HCT116 (cell line): ENCODE results near the gene EPHA6. TPM values are rescaled to one million over a fixed set of nuclear protein-coding genes. Genes with fewer than 3 reads are reported as not detected.

Source experiments
- ATAC-seq: fragments of 200-7000 bp; cut with Tn5 transposase; 2 replicates; pipeline ENCODE4 v1.9.1; 2020; ENCODE audit warnings: mild to moderate bottlenecking, moderate library complexity
- BruUV-seq: library from RNA; stranded (reverse); fragments of 400-500 nt; replicated peaks from 2 replicates; lab custom pipeline; 2021; lab: Mats Ljungman, UMichigan
- CTCF ChIA-PET: fragments of 300-600 bp; sonication (Branson Sonifier 250); formaldehyde crosslinking; loops from one replicate; lab custom pipeline; 2021; ENCODE audit warnings: antibody characterized with exemption; lab: Charles Lee
- POLR2A ChIA-PET: fragments of 300-600, 350-600 bp; sonication (Branson Sonifier 250); formaldehyde crosslinking; loops from one replicate; lab custom pipeline; 2021; ENCODE audit warnings: antibody characterized with exemption; lab: Charles Lee
- RAD21 ChIA-PET, 2 experiments: fragments of 300-600 bp; sonication (Branson Sonifier 250); formaldehyde crosslinking; loops; one replicate each; lab custom pipeline; 2023; ENCODE audit warnings: low total read pairs in 2 of 2; ENCODE audit not compliant: uncharacterized antibody in 2 of 2, unreplicated experiment in 2 of 2, low non-redundant PET in 1 of 2; lab: Charles Lee
- DNase-seq: peaks from one replicate; pipeline ENCODE4 v3.0.0-alpha.2; 2010; ENCODE audit warnings: low read depth, low spot score
- H2AFZ ChIP-seq: fragments of 200-600 bp; shearing (Covaris generic), sonication (generic); 2 replicates; pipeline ENCODE4 v1.6.1; 2017; ENCODE audit warnings: low read depth, mixed run types, mixed read lengths, antibody characterized with exemption, low read length; ENCODE audit not compliant: poor library complexity, severe bottlenecking
- H3K27ac ChIP-seq: 2 replicates; pipeline ENCODE4 v1.5.1; 2012; ENCODE audit warnings: low read depth, low read length
- H3K27me3 ChIP-seq: fragments of 200-600 bp; sonication (generic); 2 replicates; pipeline ENCODE4 v1.6.1; 2016; ENCODE audit warnings: mixed run types, low read length, mixed read lengths; ENCODE audit not compliant: insufficient read depth
- H3K36me3 ChIP-seq, 2 experiments: fragments of 200-500 bp in 1 of 2; fragments of 200-600 bp in 1 of 2; sonication (Bioruptor generic) in 1 of 2; sonication (generic) in 1 of 2; 2 replicates each; pipeline versions ENCODE4 v1.5.1 to v1.6.1; 2014 to 2016; ENCODE audit warnings: low read length in 2 of 2, inconsistent platforms in 1 of 2, mixed read lengths in 1 of 2, mixed run types in 1 of 2; ENCODE audit not compliant: insufficient read depth in 2 of 2, control insufficient read depth in 1 of 2
- H3K4me1 ChIP-seq, 2 experiments: fragments of 200-600 bp in 1 of 2; sonication (generic) in 1 of 2; 2 replicates each; pipeline versions ENCODE4 v1.5.1 to v1.6.1; 2012 to 2017; ENCODE audit warnings: low read length in 2 of 2, inconsistent platforms in 1 of 2, mild to moderate bottlenecking in 1 of 2, mixed read lengths in 1 of 2, mixed run types in 1 of 2, moderate library complexity in 1 of 2; ENCODE audit not compliant: insufficient read depth in 2 of 2, control insufficient read depth in 1 of 2
- H3K4me2 ChIP-seq: fragments of 200-600 bp; sonication (generic); 2 replicates; pipeline ENCODE4 v1.6.1; 2017; ENCODE audit warnings: mixed run types, low read length, mixed read lengths
- H3K4me3 ChIP-seq, 2 experiments: fragments of 200-600 bp in 1 of 2; sonication (generic) in 1 of 2; replicated peaks in 1 of 2; 2 replicates each; pipeline ENCODE4 v1.5.1; 2011 to 2016; ENCODE audit warnings: low read length in 2 of 2, control low read depth in 1 of 2, low read depth in 1 of 2, mild to moderate bottlenecking in 1 of 2, mixed read lengths in 1 of 2, mixed run types in 1 of 2
- H3K79me2 ChIP-seq: fragments of 200-600 bp; sonication (generic); 2 replicates; pipeline ENCODE4 v1.6.1; 2017; ENCODE audit warnings: mild to moderate bottlenecking, mixed run types, low read length, moderate library complexity, mixed read lengths; ENCODE audit not compliant: insufficient read depth
- H3K9ac ChIP-seq: fragments of 200-600 bp; sonication (generic); 2 replicates; pipeline ENCODE4 v1.6.1; 2016; ENCODE audit warnings: low read length, mixed read lengths
- H3K9me2 ChIP-seq: fragments of 200-600 bp; sonication (generic), shearing (Covaris generic); 2 replicates; pipeline ENCODE4 v1.6.1; 2017; ENCODE audit warnings: mixed run types, mild to moderate bottlenecking, moderate library complexity; ENCODE audit not compliant: insufficient read depth
- H3K9me3 ChIP-seq, 2 experiments: fragments of 200-500 bp in 1 of 2; fragments of 200-600 bp in 1 of 2; sonication (Bioruptor generic) in 1 of 2; sonication (generic) in 1 of 2; 2 replicates each; pipeline ENCODE4 v1.6.1; 2014 to 2017; ENCODE audit warnings: low read length in 2 of 2, mixed read lengths in 2 of 2, inconsistent platforms in 1 of 2, low read depth in 1 of 2, mild to moderate bottlenecking in 1 of 2, mixed run types in 1 of 2, moderate library complexity in 1 of 2; ENCODE audit not compliant: control insufficient read depth in 1 of 2, insufficient read depth in 1 of 2
- H4K20me1 ChIP-seq: fragments of 200-600 bp; sonication (generic), shearing (Covaris generic); 2 replicates; pipeline ENCODE4 v1.6.1; 2017; ENCODE audit warnings: mixed run types, mild to moderate bottlenecking, moderate library complexity; ENCODE audit not compliant: insufficient read depth
- ATF3 ChIP-seq: IDR thresholded peaks from 2 replicates; pipeline ENCODE4 v1.6.1; 2012
- CBX3 ChIP-seq: IDR thresholded peaks from 2 replicates; pipeline ENCODE4 v1.6.1; 2012; ENCODE audit warnings: low read depth
- EZH2 ChIP-seq: fragments of 200-600 bp; sonication (generic); IDR thresholded peaks from 2 replicates; pipeline ENCODE4 v1.6.1; 2017; ENCODE audit warnings: antibody characterized with exemption, mixed run types
- MAX ChIP-seq: IDR thresholded peaks from 2 replicates; pipeline ENCODE4 v1.6.1; 2012
- POLR2A ChIP-seq: IDR thresholded peaks from 2 replicates; pipeline ENCODE4 v1.7.0; 2011; ENCODE audit warnings: borderline replicate concordance; ENCODE audit not compliant: insufficient read depth, insufficient read length; ENCODE audit errors: extremely low read depth
- RAD21 ChIP-seq: IDR thresholded peaks from 2 replicates; pipeline ENCODE4 v1.6.1; 2012; ENCODE audit warnings: low read depth, mild to moderate bottlenecking
- REST ChIP-seq: IDR thresholded peaks from 2 replicates; pipeline ENCODE4 v1.6.1; 2012; ENCODE audit warnings: low read depth
- SIN3A ChIP-seq: IDR thresholded peaks from 2 replicates; pipeline ENCODE4 v1.6.1; 2012; ENCODE audit warnings: low read depth
- SP1 ChIP-seq: IDR thresholded peaks from 2 replicates; pipeline ENCODE4 v1.6.1; 2012; ENCODE audit warnings: low read depth
- SRF ChIP-seq: IDR thresholded peaks from 2 replicates; pipeline ENCODE4 v1.6.1; 2012; ENCODE audit warnings: low read depth
- ZBTB33 ChIP-seq: IDR thresholded peaks from 2 replicates; pipeline ENCODE4 v1.6.1; 2011; ENCODE audit warnings: mild to moderate bottlenecking, low read length, moderate library complexity; ENCODE audit not compliant: insufficient replicate concordance; ENCODE audit errors: extremely low read depth
- intact Hi-C: fragments of 100-400 bp; cut with micrococcal nuclease; formaldehyde crosslinking; loops from 2 replicates; pipeline ENCODE4 v1.10.0; 2022
- total RNA-seq: library from RNA; stranded (reverse); gene quantifications from one replicate; pipeline ENCODE4 v1.2.1, GENCODE V29; 2021; ENCODE audit not compliant: unreplicated experiment

Gene EPHA6
- total RNA-seq, 1 experiment from 2014 or later, result not detected

- Histone ChIP-seq H4K20me1 (no peaks in the 10 kb centered on the region), H3K36me3 (no peaks in the 10 kb centered on the region), H3K4me2 (no peak overlapping the region), H3K9me3 (peaks cover 3 to 8% of the 10 kb centered on the region in 2 experiments; a peak in 3 of 4 replicates), H2AFZ (no peak overlapping the region), H3K27me3 (no peaks in the 10 kb centered on the region), H3K9ac (no peak overlapping the region), H3K9me2 (no peaks in the 10 kb centered on the region), H3K79me2 (no peaks in the 10 kb centered on the region), H3K4me1 (no peaks in the 10 kb centered on the region), H3K4me3 (no peak overlapping the region), H3K27ac (no peak overlapping the region)
- CTCF ChIA-PET, result no interaction called here
- RAD21 ChIA-PET, result no interaction called here
- no TSS peak for BruUV-seq
- POLR2A ChIA-PET, result no interaction called here
- intact Hi-C loops, result no loop called here
- ATAC-seq (no peak), DNase-seq (no peak)
- TF ChIP-seq ATF3, result no peak
- TF ChIP-seq SP1, result no peak
- TF ChIP-seq SRF, result no peak
- TF ChIP-seq REST, result no peak
- TF ChIP-seq RAD21, result no peak
- TF ChIP-seq EZH2, result no peak
- no peak for TF ChIP-seq CBX3
- TF ChIP-seq POLR2A, result no peak
- no peak for TF ChIP-seq ZBTB33
- no peak for TF ChIP-seq SIN3A
- TF ChIP-seq MAX, result no peak
These were observed 195.1 kb downstream of the EPHA6 start for GRCh38 chr3:97009427-97010019.
